ENCODE results near the gene KRT81. TPM values are rescaled to one million over a fixed set of nuclear protein-coding genes. Genes with fewer than 3 reads are reported as not detected.
"Not testable (repeated sequence)": the region's sequence is repeated elsewhere in the genome, so short reads cannot be mapped to it uniquely, and the experiment has no call there.

KRT81 gene
- total and polyA plus RNA-seq, 2 donors from 2014 or later = not detected

- H3K4me1 ChIP-seq (ENCODE audit: control insufficient read depth in 2 of 3, insufficient read depth in 2 of 3, low read depth in 1 of 3, low read length in 3 of 3); FAIRE-seq; H3K4me3 ChIP-seq (ENCODE audit: low read length in 3 of 3); H3K9ac ChIP-seq (ENCODE audit: low read length in 3 of 3); intact Hi-C loops (cut with DNase I); DNase-seq; H3K27ac ChIP-seq (ENCODE audit: low read depth in 2 of 2, low read length in 2 of 2); H3K27me3 ChIP-seq (ENCODE audit: control insufficient read depth, insufficient read depth, low read length); H3K36me3 ChIP-seq (ENCODE audit: control insufficient read depth in 2 of 3, insufficient read depth in 3 of 3, low read length in 3 of 3); H3K9me3 ChIP-seq (ENCODE audit: control insufficient read depth in 2 of 3, insufficient read depth in 1 of 3, low read length in 3 of 3): not testable (repeated sequence)
Observed at GRCh38 chr12:52286857-52287785, 4.2 kb downstream of the KRT81 start.

DNA sequence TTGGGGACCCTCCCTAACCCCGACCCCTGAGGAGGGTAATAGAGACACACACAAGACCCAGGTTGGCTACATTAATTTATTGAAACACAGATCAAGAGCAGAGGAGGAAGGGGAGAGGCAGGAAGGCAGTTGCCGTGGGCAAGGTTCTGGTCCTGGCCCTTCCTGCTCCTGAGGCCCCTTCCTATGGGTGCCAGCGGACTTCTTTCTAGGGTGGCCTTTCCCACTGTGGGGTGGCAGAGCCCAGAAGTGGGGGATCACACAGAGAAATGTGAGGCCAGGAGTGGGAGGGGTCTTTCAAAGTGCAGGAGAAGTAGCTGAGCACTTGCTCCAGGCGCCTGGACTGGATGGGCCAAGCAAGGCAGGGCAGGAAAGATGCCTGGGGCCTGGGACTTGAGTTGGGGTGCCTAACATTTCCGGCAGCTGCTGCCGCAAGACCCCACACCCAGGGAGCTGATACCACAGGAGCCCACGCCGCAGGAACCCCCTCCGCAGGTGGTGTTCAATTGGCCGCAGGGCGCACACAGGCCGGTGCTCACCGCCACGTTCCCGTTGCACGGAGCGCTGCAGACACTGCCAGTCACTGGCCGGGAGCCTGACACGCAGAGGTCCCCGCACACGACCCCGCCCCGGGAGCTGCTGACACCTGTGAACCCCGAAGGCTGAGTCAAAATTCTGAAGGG is 5.3 kb downstream of the KRT81 start:
- H3K9ac ChIP-seq (ENCODE audit: low read length in 3 of 3) = no peak overlapping the region
- H3K4me1 ChIP-seq (ENCODE audit: control insufficient read depth in 2 of 3, insufficient read depth in 2 of 3, low read depth in 1 of 3, low read length in 3 of 3) = peaks cover 0 to 2% (median 0%) of the 10 kb centered on the region in 3 donors
- no peaks in the 10 kb centered on the region for H3K27me3 ChIP-seq (ENCODE audit: control insufficient read depth, insufficient read depth, low read length)
- FAIRE-seq = no peak
- DNase-seq = no peak
- no peaks in the 10 kb centered on the region for H3K36me3 ChIP-seq (ENCODE audit: control insufficient read depth in 2 of 3, insufficient read depth in 3 of 3, low read length in 3 of 3)
- no peak for TF ChIP-seq CTCF (IDR thresholded peaks at IDR 0.05; ENCODE audit: borderline replicate concordance, extremely low read depth, insufficient read depth)
- no peak overlapping the region for H3K4me3 ChIP-seq (ENCODE audit: low read length in 3 of 3)
- intact Hi-C loops (cut with DNase I) = no loop called here
- no peak overlapping the region for H3K27ac ChIP-seq (ENCODE audit: low read depth in 2 of 2, low read length in 2 of 2)
- H3K9me3 ChIP-seq (ENCODE audit: control insufficient read depth in 2 of 3, insufficient read depth in 1 of 3, low read length in 3 of 3) = no peaks in the 10 kb centered on the region

DNA sequence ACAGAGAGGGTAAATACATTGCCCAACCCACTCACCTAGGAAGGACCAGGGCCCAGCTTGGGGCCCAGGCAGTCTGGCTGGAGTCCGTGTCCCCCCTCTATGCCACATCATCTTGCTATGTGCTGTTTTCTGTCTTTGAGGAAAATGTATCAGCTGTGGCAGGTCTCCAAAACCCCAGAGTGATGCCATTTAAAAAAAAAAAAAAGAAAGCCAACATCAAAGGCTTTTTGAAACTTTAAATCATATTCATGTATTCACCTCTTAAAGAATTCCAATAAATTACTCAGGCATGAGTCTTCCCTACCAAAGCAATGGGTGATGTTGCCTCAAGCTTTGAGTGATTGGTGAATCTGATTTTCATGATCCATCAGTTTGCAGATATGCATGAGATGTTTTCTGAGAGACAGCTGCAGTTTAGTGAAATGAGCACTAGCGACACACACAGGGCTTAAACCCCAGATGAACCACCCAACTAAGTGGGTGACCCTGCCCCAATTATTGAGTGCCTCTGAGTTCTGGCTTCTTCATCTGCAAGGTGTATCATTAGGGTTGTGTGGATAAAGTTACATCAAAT is 6.1 kb downstream of the KRT81 start:
- FAIRE-seq = no peak
- Histone ChIP-seq H3K27me3 (ENCODE audit: control insufficient read depth, insufficient read depth, low read length) (no peaks in the 10 kb centered on the region), H3K4me1 (ENCODE audit: control insufficient read depth in 2 of 3, insufficient read depth in 2 of 3, low read depth in 1 of 3, low read length in 3 of 3) (peaks cover 0 to 2% (median 0%) of the 10 kb centered on the region in 3 donors), H3K9ac (ENCODE audit: low read length in 3 of 3) (no peak overlapping the region), H3K27ac (ENCODE audit: low read depth in 2 of 2, low read length in 2 of 2) (no peak overlapping the region), H3K4me3 (ENCODE audit: low read length in 3 of 3) (no peak overlapping the region), H3K36me3 (ENCODE audit: control insufficient read depth in 2 of 3, insufficient read depth in 3 of 3, low read length in 3 of 3) (no peaks in the 10 kb centered on the region), H3K9me3 (ENCODE audit: control insufficient read depth in 2 of 3, insufficient read depth in 1 of 3, low read length in 3 of 3) (no peaks in the 10 kb centered on the region)
- intact Hi-C loops (cut with DNase I) = no loop called here
- TF ChIP-seq CTCF (IDR thresholded peaks at IDR 0.05; ENCODE audit: borderline replicate concordance, extremely low read depth, insufficient read depth) = no peak
- no peak for DNase-seq
